Ecto neural progenitor cell (in vitro differentiated cells): ENCODE measurements around the gene OR51I1.

Experiments used
- DNase-seq: peaks from one replicate; pipeline ENCODE4 v3.0.0-alpha.2; 2018; ENCODE audit warnings: low spot score

The OR51I1 gene

DNA sequence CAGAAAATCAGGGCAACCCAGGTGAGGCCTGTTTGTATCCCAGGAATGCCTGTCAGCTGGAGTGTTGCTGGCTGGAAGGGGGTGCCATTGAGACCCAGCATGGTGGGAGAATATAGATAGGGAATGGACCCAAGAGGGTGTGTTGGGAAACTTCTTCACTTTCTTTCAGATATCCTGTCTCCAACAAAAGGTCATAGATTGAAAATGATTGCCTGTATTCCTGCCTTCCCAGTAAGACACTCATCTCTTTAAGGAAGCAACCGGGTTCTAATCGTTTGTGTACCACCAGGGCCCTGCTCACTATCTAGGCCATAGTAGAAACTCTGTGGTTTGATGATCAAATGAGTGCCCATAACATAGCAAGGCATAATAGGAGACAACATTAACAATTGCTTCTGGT lies at the start of gene OR51I1:
Gene OR51I1, minus strand, starts transcription at position 101 of the 400 bp plus-strand sequence. Its CDS starts 0 bp downstream, at position 101.
- DNase-seq: no peak

GRCh38 chr11:5489576-5490357 lies 48.5 kb upstream of the OR51I1 start:
- DNase-seq: no peak

GRCh38 chr11:5488798-5489399 lies 47.6 kb upstream of the OR51I1 start:
- DNase-seq: no peak

GRCh38 chr11:5488385-5488784 lies 47.1 kb upstream of the OR51I1 start, which contains the start of gene OR52D1:
TSS of gene OR52D1 (plus strand) at chr11:5488685. CDS start at chr11:5488707, 22 bp downstream.
- no peak for DNase-seq

DNA sequence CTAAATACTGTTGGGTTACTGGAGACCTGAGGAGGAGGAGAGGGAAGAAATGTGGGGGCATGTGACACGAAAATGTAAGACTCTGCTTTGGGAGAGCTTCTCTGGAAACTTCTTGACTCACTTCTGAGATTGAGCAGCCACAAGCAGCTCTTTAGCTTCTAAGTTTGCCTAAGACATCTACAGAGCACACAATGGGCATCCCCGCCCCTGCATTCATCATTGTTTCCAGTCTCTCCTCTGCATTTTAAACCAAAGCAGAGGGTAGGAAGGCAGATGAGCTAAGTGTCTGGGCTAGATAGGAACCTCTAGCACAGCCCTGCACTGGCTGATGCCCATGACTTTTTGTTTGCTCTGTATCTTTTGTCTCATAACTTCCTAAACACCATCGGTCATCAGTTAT lies 45.1 kb upstream of the OR51I1 start:
- DNase-seq: no peak

DNA sequence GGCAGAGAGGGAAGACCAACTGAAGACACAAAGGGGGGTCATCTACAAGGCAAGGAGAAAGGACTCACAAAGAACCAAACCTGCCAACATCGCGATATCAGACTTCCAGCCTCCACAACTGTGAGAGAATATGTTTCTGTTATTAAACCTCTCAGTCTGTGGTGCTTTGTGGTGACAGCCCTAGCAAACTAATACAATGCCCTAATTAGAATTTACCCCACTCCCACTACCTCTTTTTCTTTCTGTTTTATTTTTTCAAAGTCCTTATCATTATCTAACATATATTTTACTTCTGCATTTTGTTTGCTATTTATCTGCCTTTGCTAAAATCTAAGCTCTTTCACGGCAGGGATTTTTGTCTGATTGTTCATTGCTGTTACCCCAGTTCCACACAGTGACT lies 44.7 kb upstream of the OR51I1 start:
- DNase-seq: no peak

GRCh38 chr11:5476186-5476819 lies 35.0 kb upstream of the OR51I1 start:
- DNase-seq: no peak

GRCh38 chr11:5473921-5474320 lies 32.6 kb upstream of the OR51I1 start:
- no peak for DNase-seq

- no peak for DNase-seq
Measured at GRCh38 chr11:5467527-5467926, 26.2 kb upstream of the OR51I1 start.

DNA sequence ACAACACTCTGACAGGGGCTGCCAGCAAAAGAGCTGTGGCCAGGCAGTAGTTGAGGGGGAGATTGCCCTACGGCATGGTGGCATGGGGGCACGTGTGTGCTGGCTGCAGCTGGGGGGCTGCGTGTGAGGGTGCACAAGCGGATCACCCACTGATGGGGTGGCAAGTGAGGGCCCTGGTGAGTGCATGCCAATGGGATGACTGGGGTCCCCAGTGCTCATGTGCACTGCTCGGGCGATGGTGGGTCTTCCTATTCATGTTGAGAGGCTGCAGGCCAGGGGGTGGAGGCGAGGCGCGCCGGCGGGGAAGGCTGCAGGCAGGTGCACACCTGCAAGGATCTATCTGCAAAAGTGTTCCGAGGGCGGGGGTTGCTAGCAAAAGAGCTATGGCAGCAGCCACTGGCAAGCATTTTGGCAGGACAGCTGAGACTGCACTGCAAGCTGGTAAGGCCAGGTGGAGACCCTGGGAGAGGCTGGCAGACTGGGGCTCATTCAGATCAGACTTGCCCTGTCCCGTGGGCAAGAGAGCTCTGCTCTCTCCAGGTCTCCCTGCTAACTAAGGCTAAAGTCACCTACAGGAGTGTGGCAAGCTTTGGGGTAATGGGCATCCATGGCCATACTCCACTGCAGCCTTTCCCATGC lies 19.8 kb upstream of the OR51I1 start:
- no peak for DNase-seq

DNA sequence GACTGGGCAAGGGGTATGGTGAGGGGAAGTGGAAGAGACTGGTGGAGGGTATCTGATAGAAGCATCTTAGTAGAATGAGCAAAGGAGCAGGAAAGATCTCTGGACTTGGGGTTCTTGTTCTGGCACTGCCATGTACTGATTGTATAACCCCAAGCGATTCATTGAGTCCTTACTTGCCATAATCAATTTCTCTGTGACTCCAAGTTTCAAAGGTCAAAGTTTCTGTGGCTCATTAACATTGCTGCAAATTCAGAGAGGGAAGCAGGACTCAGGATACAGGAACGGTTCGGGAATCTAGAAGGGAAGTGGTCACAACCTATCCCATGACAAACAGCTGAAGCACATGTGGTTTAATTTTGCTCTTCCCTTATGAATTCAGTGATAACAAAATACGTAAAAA lies 8.1 kb upstream of the OR51I1 start:
- no peak for DNase-seq

DNA sequence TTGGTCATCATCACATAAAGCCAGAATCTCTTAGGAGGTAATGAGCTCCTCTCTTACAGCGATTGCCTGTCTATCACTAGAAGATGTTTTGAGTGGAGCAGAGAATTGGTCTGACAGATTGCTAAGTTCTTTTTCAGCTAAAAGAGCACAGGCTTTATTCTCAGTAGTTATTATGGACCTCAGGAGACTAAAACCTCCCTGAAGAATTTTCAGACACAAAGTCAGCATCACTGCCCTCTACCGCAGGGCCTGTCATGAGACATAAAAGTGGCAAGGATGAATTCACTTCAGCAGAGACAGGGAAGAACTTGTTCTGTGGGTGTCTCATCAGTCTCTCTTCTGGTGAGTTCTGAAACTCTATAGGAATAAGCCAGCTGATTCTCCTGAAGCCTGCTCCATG lies 7.7 kb upstream of the OR51I1 start, which contains the start of gene OR51I2:
Gene OR51I2, plus strand, starts transcription at position 301 of the 400 bp plus-strand sequence. CDS start 4,166 bp downstream, outside the sequence.
- no peak for DNase-seq

DNA sequence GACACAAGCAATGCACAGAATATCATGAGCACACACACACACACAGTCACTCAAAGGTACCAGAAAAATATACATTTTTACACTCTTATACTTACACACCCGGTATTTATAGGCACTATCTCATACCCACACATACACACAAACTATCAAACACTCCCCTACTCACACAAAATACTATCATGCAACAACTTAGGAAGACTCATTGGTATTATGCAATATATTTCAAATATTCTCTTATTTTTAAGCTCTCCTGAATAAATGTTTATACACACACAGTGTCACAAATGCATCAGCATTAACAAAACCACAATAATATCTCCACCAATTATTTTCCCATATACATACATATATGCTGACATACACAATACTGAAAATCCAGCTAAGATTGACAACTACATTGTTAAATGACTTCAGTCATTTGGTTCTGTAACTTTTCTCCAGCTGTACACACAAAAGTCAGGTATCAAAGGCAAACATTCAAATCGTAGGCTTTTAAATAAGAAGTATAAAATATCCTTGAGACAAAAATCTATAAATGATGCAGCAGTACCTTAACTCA lies 2.6 kb upstream of the OR51I1 start:
- no peak for DNase-seq

- no peak for DNase-seq
Measured at GRCh38 chr11:5423131-5423530, 18.2 kb downstream of the OR51I1 start.

DNA sequence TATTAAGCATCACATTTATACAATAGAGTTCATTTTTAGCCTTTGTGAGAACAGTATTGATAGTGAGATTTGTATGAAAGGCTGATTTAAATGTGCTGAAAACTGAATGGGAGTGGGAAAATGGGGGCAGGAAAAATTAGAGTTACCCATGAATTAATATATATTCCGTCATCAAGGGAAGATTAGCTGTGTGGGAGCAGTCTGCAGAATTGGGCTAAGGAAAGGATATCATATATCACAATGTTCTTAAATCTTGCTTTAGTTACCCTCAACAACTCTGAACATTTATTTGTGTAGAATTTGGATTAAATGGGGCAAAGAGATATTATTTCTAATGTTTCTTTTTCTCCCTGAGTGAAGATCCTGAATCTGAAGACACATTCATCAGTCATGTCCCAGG lies 19.5 kb downstream of the OR51I1 start, which contains the start of gene OR51Q1:
Gene OR51Q1, plus strand, starts transcription at position 301 of the 400 bp plus-strand sequence. Its CDS starts 90 bp downstream, at position 391.
- DNase-seq: no peak

- DNase-seq: no peak
Measured at GRCh38 chr11:5420993-5421392, 20.3 kb downstream of the OR51I1 start.

- no peak for DNase-seq
Measured at GRCh38 chr11:5405173-5405572, 36.1 kb downstream of the OR51I1 start.

DNA sequence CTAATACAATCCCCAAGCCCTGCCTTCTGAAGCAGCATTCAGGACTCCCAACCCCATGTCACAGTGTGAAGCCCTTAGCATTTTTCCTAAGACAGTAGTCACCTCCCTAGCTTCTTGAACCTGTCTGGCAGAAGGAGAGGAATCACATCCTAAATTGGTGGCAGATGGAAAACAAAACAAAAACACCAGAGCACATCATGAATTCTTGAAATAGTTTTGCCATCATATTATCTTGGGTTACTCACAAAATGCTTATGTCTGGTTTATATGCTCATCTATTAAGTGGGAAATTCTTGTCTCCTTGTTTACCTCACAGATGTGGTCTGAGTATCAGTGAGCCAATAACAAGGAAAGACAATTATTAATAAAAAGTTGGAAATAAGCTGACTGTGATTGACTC lies 42.4 kb downstream of the OR51I1 start:
- no peak for DNase-seq

GRCh38 chr11:5394091-5394490 lies 47.2 kb downstream of the OR51I1 start:
- DNase-seq: no peak
